DND-41 (cell line): ENCODE results near the gene HHLA2.

Source experiments
- EZH2 ChIP-seq: IDR thresholded peaks from 3 replicates; pipeline ENCODE4 v1.6.1; 2012; ENCODE audit warnings: borderline replicate concordance, low read depth, mild to moderate bottlenecking, moderate library complexity, low read length, inconsistent platforms; ENCODE audit not compliant: severe bottlenecking
- TF ChIP-seq, protein P1 (sequence below): IDR thresholded peaks from 2 replicates; pipeline ENCODE4 v1.5.1; 2012; ENCODE audit warnings: borderline replicate concordance, low read length, moderate library complexity, mild to moderate bottlenecking; ENCODE audit not compliant: poor library complexity, severe bottlenecking; ENCODE audit errors: extremely low read depth

GRCh38 chr3:108327168-108327567 is 30.8 kb downstream of the HHLA2 start:
- TF ChIP-seq, protein P1, sequence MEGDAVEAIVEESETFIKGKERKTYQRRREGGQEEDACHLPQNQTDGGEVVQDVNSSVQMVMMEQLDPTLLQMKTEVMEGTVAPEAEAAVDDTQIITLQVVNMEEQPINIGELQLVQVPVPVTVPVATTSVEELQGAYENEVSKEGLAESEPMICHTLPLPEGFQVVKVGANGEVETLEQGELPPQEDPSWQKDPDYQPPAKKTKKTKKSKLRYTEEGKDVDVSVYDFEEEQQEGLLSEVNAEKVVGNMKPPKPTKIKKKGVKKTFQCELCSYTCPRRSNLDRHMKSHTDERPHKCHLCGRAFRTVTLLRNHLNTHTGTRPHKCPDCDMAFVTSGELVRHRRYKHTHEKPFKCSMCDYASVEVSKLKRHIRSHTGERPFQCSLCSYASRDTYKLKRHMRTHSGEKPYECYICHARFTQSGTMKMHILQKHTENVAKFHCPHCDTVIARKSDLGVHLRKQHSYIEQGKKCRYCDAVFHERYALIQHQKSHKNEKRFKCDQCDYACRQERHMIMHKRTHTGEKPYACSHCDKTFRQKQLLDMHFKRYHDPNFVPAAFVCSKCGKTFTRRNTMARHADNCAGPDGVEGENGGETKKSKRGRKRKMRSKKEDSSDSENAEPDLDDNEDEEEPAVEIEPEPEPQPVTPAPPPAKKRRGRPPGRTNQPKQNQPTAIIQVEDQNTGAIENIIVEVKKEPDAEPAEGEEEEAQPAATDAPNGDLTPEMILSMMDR, result no peak
- no peak for TF ChIP-seq EZH2
